ENCODE data around the gene ZG16. TPM values are rescaled to one million over a fixed set of nuclear protein-coding genes. Genes with fewer than 3 reads are reported as not detected.
A peak's percentile ranks its signal among the peaks of the same experiment; 100 is the strongest.

The ZG16 gene
- total and polyA plus RNA-seq, 12 donors = 0.01 TPM; not detected in 11

GRCh38 chr16:29815032-29815721 lies 37.1 kb downstream of the ZG16 start:
- intact Hi-C loops (cut with DNase I) = loop anchor here in 6 of 10 donors (5.0 to 10.0 kb wide), 5 partner anchors 47 to 840 kb away; partner anchors contain the start of genes CDIPT (in 4 of the 6), FBRS (in 1 of the 6), HIRIP3 (in 1 of the 6) and INO80E (in 1 of the 6)
- TF ChIP-seq CTCF (IDR thresholded peaks at IDR 0.05) = no peak

GRCh38 chr16:29815793-29816693 lies 38.0 kb downstream of the ZG16 start, which contains the start of gene PAGR1:
TSS of gene PAGR1 (plus strand) at chr16:29816152. CDS start at chr16:29816526, 374 bp downstream.
- peaks cover 0 to 16% (median 0%) of the 10 kb centered on the region in 7 donors for H3K27me3 ChIP-seq
- DNase-seq (peak; percentile 98 to 99), ATAC-seq (peak; percentile 82 to 91 (median 86))
- TF ChIP-seq CTCF (IDR thresholded peaks at IDR 0.05) = peak; percentile 78 to 97 (median 91)
- no peaks in the 10 kb centered on the region for H3K9me3 ChIP-seq
- peaks cover 8 to 78% (median 65%) of the 10 kb centered on the region in 9 donors for H3K4me1 ChIP-seq
- peak within 1 kb of the TSS; percentile 77 to 96 (median 90) for H3K27ac ChIP-seq
- intact Hi-C loops (cut with DNase I) = loop anchor here in 6 of 10 donors (1.0 to 10.0 kb wide), 7 partner anchors 26 to 839 kb away; partner anchors contain the start of genes CDIPT (in 5 of the 6), FBRS (in 1 of the 6), HIRIP3 (in 1 of the 6) and INO80E (in 1 of the 6)
- H3K36me3 ChIP-seq = peaks cover 0 to 25% (median 0%) of the 10 kb centered on the region in 9 donors
- H3K4me3 ChIP-seq = peak within 1 kb of the TSS; percentile 57 to 80 (median 71)
- whole genome bisulfite sequencing, 2 donors = 0% methylated on average over 67 to 70 of the region's 70 CpGs

More at GRCh38 chr16:29815032-29815721, 37.1 kb downstream of the ZG16 start:
- 5% methylated on average over 39 of the region's 39 CpGs for WGBS, 2 donors
- Histone ChIP-seq H3K36me3 (peaks cover 0 to 28% (median 0%) of the 10 kb centered on the region in 9 donors), H3K4me1 (peaks cover 17 to 84% (median 65%) of the 10 kb centered on the region in 9 donors), H3K27ac (peak overlapping the region in 9 of 10 donors; percentile 77 to 96 (median 91)), H3K4me3 (peak overlapping the region in 9 of 10 donors; percentile 63 to 80 (median 71)), H3K9me3 (no peaks in the 10 kb centered on the region), H3K27me3 (peaks cover 0 to 16% (median 0%) of the 10 kb centered on the region in 7 donors)
- DNase-seq = peak in 1 of 2 donors; percentile 31
- no peak for ATAC-seq

- peaks cover 0 to 11% (median 0%) of the 10 kb centered on the region in 7 donors for H3K27me3 ChIP-seq
- H3K4me1 ChIP-seq = peaks cover 12 to 78% (median 65%) of the 10 kb centered on the region in 9 donors
- DNase-seq = peak; percentile 58 to 69
- H3K36me3 ChIP-seq = peaks cover 0 to 25% (median 0%) of the 10 kb centered on the region in 9 donors
- H3K4me3 ChIP-seq = peak overlapping the region; percentile 57 to 80 (median 71)
- no peaks in the 10 kb centered on the region for H3K9me3 ChIP-seq
- H3K27ac ChIP-seq = peak overlapping the region; percentile 77 to 96 (median 90)
- ATAC-seq = peak; percentile 9 to 57 (median 46)
- WGBS, 2 donors = 3 to 4% methylated on average over 35 to 37 of the region's 37 CpGs
- TF ChIP-seq CTCF (IDR thresholded peaks at IDR 0.05) = peak in 1 of 9 donors; percentile 7
- intact Hi-C loops (cut with DNase I) = loop anchor here in 6 of 10 donors (1.0 to 10.0 kb wide), 7 partner anchors 27 to 838 kb away; partner anchors contain the start of genes CDIPT (in 5 of the 6), FBRS (in 1 of the 6), HIRIP3 (in 1 of the 6) and INO80E (in 1 of the 6)
Measured at GRCh38 chr16:29816694-29817441, 38.8 kb downstream of the ZG16 start.
